HG03060 (cell line): ENCODE measurements around the gene ZNF772.
A peak's percentile ranks its signal among the peaks of the same experiment; 100 is the strongest.
"Not testable (repeated sequence)": the region's sequence is repeated elsewhere in the genome, so short reads cannot be mapped to it uniquely, and the experiment has no call there.

Experiments
- ATAC-seq: cut with Tn5 transposase; IDR thresholded peaks from one replicate; pipeline ENCODE4 v1.9.1; 2021; ENCODE audit warnings: low read depth, moderate number of reproducible peaks; ENCODE audit not compliant: unreplicated experiment

The ZNF772 gene

DNA sequence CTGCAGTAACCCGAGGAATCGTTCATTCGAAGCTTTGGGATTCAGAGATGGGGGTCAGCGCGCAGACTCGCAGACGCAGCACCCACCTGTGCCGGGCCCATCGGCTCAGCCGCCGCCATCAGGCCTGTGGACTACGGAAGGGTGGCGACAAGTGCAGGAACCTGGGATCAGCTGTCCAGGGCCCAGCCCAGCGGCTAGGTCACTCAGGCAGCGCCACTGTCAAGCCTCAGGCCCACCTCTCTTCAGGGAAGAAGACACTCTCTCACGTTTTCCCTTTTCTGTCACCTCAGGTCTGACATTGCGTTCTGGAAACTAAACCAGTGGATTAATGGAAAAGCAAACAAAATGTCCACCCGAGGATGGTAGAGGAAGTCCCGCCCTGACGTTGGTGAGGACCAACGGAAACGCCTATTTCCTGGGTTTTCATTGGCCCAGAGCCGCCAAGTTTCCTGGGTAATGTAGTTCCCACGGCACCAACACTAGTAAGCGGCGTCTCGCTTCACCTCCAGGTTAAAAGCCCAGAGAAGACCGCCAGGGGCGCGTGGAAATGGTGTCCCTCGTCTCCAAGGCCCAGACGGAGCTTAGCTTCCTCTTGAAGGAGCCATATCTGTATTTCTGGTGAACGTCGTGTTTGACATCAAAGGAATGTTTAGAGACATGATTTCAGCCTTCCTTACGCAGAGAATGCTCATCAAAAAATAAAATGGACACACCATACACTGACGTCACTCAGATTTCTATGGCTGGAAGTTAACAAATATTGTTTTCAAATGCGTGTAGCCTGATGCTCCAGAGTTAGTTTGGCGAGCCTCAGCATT is at the start of gene ZNF772:
Gene ZNF772, minus strand, starts transcription at position 376 of the 818 bp plus-strand sequence. Its CDS starts 257 bp downstream, at position 119.
- ATAC-seq: peak; percentile 71

DNA sequence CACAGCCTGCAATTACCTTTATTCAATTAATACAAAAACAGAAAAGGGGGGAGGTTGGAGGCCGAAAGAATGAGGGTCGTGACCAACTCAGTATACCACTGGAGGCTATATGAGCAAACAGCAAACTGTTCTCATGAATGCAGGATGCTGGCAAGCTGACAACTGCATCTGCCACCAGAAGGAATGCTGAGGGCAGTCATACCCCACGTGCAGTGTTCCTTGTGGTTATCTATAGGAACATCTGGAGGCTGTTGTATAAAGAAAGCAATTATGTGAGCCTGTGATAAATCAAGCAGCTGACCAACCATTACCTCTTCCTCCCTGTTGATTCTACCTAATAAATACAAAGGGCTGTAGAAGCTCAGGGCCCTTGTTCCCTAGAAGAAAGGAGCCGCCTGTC is 40.7 kb upstream of the ZNF772 start:
- not testable (repeated sequence) for ATAC-seq

DNA sequence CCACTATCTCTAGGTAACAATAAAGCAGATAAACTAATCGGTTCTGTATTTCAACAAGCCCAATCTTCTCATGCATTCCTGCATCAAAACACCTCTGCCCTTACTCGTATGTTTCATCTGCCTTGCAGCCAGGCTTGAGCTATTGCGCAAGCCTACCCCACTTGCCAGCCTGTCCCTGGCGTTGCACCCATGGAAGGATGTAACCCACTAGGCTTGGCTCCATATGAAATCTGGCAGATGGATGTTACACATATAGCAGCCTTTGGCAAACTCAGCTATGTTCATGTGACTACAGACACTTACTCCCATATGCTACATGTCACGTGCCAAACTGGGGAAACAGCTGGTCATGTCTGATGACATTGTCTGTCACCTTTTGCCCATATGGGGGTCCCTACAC is 37.9 kb upstream of the ZNF772 start:
- no peak for ATAC-seq

DNA sequence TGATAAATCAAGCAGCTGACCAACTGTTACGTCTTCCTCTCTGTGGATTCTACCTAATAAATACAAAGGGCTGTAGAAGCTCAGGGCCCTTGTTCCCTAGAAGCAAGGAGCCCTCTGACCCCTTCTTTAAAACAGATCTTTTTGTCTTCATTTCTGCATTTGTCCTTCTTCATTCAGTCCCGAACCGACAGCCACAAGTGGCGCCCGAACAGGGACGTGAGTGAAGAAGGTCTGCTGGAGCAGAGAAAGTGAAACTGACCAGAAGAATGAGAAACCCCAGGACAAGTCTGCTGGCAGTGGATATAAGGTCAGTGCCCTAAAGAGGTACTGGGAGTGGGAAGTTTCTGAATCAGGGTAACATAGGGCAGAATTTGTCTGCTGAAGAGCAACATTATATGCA is 35.5 kb upstream of the ZNF772 start:
- ATAC-seq: no peak

DNA sequence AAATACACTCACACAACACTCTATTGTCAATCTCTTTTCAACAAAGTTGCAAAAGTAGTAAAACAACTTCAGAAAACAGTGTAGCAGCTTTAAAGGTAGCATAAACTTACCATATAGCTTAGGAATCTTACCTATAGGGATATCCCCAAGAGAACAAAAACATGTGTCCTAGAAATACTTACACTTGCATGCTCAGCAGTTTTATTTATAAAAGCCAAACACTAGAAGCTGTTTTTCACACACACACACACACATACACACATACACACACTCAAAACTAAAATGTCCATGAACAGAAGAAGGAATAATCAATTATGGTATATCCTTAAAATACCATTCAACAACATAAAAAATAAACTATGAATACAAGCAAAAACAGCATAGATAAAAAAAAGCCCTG is 34.1 kb upstream of the ZNF772 start:
- no peak for ATAC-seq

DNA sequence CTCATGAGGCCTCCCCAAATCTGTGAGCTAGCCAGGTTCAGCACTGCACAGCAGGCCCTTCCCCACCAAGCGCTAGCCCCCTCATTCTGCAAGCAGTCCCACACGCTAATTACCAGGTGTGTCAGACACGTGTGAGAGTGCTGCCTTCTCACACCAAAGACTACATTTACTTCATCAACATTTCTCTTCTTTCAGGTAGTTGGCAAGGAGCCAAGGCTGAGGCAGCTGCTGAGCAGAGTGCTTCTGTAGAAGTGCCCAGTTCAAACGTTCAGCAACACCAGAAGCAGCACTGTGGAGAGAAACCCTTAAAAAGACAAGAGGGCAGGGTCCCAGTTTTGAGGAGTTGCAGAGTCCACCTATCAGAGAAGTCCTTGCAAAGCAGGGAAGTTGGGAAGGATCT is 28.8 kb upstream of the ZNF772 start:
- no peak for ATAC-seq

DNA sequence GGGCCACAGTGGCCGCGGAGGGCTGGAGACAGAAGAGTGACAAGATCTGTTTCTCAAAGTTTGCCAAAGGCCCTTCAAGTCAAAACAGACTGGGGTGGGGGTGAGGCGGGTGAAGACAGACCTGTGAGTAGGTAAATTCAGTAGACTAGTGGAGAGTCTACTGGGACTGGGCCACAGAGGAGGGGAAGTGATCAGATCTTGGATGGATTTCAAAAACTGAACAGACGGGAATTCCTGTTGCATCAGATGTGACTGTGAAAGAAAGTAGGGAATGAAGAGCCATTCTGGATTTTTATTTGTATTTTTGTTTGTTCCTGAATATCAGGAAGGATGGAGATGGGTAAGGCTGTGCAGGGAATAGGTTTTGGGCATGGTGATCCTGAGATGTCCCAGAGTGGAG is 23.0 kb upstream of the ZNF772 start:
- not testable (repeated sequence) for ATAC-seq

DNA sequence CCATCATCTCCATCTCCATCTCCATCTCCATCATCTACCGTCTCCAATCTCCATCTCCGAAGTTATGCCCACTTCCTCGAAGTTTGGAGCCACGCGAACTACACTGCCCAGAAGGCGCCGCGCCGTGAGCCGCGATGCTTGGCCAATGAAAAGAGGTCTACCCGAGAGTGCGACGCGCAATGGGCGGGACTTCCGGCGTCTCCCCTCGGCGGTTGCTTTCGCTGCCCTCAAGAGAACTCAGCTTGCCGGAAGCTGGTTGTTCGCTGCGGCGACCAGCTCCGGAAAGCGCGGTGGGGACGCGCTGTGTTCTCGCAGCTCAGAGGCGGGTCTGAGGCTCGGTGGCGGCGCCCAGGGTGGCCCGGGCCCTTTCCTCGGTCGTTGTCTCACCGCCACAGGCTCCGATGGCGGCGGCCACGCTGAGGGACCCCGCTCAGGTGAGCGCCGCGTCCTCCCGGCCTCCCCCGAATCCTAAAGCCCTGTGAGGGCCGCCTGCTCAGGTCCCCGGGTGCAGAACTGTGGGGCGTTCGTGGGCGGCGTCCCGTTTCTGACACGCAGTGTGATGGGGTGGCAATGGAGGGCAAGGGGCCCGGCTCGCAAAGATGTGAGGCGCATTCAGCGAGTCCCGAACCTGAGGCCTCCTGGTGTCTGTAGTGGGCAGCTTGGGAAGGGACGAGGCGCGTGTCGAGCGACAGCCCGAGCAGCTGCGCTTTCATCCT is 22.5 kb upstream of the ZNF772 start, which contains the start of gene ZNF773:
Gene ZNF773, plus strand, starts transcription at position 259 of the 716 bp plus-strand sequence. Its CDS starts 143 bp downstream, at position 402.
- peak; percentile 86 for ATAC-seq

DNA sequence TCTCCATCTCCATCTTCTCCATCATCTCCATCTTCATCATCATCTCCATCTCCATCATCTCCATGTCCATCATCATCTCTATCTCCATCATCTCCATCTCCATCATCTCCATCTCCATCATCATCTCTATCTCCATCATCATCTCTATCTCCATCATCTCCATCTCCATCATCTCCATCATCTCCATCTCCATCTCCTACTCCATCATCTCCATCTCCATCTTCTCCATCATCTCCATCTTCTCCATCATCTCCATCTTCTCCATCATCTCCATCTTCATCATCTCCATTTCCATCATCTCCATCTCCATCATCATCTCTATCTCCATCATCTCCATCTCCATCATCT is 21.9 kb upstream of the ZNF772 start:
- ATAC-seq: not testable (repeated sequence)

DNA sequence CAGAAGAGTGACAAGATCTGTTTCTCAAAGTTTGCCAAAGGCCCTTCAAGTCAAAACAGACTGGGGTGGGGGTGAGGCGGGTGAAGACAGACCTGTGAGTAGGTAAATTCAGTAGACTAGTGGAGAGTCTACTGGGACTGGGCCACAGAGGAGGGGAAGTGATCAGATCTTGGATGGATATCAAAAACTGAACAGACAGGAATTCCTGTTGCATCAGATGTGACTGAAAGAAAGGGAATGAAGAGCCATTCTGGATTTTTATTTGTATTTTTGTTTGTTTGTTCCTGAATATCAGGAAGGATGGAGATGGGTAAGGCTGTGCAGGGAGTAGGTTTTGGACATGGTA is 10.9 kb upstream of the ZNF772 start:
- not testable (repeated sequence) for ATAC-seq

DNA sequence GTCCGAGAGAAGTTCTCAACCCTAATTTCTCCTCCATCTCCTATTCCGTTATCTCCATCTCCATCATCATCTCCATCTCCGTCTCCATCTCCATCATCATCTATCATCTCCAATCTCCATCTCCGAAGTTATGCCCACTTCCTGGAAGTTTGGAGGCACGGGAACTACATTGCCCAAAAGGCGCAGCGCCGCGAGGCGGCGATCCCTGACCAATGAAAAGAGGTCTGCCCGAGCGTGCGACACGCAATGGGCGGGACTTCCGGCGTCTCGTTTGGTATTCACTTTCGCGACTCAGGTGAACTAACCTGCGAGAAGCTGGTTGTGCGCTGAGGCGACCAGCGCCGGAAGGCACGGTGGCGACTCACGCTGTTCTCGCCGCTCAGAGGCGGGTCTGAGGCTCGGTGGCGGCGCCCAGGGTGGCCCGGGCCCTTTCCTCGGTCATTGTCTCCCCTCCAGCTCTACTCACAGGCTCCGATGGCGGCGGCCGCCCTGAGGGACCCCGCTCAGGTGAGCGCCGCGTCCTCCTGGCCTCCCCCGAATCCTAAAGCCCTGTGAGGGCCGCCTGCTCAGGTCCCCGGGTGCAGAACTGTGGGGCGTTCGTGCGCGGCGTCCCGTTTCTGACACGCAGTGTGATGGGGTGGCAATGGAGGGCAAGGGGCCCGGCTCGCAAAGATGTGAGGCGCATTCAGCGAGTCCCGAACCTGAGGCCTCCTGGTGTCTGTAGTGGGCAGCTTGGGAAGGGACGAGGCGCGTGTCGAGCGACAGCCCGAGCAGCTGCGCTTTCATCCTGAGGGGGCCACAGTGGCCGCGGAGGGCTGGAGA is 10.3 kb upstream of the ZNF772 start, which contains the start of gene ZNF419:
Gene ZNF419, plus strand, starts transcription at position 274 of the 822 bp plus-strand sequence. Its CDS starts 201 bp downstream, at position 475.
- ATAC-seq: peak; percentile 59

DNA sequence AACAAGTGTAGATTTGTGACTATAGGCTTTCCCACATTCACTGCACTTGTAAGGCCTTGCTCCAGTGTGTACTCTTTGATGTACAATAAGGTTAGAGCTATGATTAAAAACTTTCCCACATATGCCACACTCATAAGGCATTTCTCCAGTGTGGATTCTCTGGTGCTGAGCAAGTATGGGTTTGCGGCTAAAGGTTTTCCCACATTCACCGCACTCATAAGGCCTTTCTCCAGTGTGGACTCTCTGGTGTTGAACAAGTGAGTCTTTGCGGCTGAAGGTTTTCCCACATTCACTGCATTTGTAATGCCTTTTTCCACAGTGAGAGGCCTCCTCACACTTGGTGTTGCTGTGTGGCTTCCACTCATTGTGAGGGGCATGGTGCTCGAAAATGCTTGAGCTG is 3.7 kb downstream of the ZNF772 start:
- no peak for ATAC-seq

DNA sequence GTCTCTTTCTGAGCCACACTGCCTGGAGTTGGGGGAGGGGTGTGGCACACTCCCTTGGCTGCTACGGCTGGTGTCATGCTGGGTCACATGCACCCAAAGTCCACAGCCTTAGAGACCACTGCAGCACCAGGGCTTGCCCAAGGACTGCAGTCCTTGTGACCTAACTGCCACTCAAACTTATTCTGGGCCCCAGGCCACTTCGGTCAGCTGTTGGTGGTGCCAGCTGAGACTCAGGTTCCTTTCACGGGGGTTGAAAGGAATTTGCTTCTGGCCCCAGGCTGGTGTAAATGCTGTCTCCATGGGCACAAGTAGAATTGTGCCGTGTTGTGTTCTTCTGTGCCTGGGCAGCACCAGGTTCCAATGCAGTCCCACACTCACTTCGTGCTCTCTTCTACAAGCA is 10.9 kb downstream of the ZNF772 start:
- ATAC-seq: no peak

DNA sequence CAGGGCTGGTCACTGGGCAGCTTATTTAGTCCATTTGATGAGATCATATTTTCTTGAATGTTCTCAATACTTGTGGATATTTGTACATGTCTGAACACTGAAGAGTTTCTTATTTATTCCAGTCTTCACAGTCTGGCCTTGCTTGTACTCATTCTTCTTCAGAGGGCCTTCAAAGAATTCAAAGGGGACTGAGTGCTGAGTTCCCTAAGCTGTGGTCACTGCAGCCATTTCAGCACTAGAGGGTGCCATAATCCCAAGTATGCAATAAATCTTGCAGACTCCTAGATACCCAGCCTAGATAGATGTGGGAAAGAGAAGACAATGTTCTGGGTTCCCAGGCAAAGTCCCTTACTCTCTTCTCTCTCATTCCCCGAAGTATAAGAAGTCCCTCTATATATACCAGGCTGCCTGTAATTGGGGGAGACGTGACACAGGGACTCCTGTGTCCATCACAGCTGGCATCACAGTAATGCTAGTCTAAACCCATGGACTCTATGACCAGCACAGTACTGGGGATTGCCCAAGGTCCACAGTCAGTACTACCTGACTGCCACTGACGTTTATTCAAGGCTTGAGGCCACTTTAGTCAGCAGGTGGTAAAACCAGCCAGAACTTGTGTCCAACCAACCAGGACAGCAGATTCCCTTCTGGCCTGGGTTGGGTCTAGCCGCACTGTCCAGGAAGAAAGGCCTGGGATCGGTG is 11.5 kb downstream of the ZNF772 start:
- ATAC-seq: no peak

DNA sequence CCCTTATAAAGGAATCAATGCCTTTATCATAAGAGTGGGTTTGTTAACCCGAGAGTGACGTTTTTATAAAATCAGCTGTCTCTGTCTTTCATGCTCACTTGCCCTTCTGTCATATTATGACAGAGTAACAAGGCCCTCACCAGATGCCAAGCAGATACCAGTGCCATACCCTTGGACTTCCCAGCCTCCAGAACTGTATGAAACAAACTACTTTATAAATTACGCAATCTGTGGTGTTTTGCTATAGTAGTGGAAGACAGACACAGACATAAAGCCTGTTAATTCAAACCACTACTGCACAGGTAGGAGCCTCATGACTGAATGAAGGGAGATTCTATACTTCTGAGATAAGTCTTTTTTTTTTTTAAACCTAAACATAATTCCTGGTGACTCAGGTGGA is 25.1 kb downstream of the ZNF772 start:
- ATAC-seq: no peak

DNA sequence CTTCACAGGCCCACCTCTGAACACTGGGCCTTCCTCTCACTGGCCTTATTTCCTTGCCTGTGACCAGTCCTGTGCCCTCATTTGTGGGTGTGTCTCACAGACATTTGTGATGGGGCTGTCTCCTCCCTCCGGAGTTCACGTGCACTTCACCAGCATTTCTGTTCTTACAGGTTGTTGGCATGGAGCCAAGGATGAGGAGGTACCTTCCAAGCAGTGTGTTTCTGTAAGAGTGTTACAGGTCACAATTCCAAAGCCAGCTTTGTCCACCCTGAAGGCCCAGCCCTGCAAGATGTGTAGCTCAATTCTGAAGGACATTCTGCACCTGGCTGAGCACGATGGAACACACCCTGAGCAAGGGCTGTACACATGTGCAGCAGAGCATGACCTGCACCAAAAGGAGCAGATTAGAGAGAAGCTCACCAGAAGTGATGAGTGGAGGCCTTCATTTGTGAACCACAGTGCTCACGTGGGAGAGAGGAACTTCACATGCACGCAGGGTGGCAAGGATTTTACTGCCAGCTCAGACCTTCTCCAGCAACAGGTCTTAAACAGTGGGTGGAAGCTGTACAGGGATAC is 34.2 kb downstream of the ZNF772 start:
- no peak for ATAC-seq

DNA sequence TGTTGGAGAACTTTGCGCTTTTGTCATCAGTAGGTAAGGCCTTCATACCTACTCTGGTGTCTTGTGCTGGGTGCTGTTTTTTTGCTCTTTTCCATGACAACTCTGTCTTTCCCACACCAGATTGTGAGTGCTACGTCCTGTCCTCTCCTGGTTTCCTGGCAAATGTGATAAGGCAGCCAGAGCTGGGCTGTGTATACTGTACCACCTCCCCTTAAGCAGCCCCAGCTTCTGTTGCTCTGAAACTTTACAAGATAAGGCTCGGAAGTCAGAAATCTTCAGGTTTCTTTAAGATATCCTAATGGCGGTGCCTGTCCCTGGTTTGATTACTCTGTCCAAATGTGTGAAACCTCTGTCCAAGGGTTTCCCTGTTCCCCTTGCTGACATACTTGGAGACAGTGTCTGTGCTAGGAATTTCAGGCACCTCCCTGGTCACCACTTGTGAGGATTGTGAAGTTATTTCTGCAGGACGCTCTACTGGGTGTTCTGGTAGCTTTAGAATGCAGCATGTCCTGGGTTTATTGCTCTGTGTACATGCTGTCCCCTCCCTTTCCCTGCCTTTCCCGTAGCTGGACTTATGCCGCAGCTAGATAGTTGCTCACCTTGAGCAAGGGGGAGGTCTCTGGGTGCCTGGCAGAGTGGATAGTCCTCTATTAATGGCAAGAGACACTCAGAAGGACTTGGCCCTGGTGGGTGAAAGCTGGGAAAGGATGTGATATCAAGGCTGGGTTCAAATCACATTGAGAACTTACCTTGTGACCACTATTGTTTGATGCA is 35.2 kb downstream of the ZNF772 start:
- no peak for ATAC-seq

DNA sequence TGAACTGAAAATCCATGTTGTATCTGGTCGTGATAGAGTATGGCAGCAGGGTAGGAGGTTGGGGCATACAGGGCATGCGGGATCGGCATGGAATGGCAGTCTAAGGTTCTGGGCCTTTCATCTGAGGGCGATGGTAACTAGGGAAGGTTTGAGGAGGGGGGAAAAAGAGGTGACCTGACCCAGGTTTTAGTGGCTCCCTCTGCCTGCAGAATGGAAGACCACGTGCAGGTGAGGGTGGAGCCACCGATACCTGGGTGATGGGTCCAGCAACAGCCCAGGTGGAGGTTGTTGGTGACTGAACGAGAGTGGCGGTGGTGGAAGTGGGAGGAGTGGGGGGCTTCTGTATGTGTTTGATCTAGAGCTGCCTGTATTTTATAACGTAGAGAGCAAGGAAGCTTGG is 38.4 kb downstream of the ZNF772 start:
- no peak for ATAC-seq

DNA sequence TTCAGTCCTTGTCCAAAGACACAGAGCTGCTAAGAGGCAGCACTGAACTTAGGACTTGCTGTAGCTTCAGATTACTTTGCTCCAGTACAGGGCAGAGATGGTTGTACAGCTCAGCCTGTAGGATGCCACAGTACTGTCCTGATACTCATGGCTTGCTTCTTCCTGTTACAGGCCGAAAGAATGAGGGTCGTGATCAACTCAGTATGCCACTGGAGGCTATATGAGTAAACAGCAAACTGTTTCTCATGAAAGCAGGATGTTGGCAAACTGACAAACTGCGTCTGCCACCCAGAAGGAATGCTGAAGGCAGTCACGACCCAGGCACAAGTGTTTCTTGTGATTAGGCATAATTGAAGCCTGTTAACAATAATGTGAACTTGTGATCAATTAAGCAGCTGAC is 39.4 kb downstream of the ZNF772 start:
- ATAC-seq: no peak
